ENCODE measurements around the gene LRRC72. TPM values are rescaled to one million over a fixed set of nuclear protein-coding genes. Genes with fewer than 3 reads are reported as not detected.
"Not testable (repeated sequence)": the region's sequence is repeated elsewhere in the genome, so short reads cannot be mapped to it uniquely, and the experiment has no call there.

Gene LRRC72
- total RNA-seq, 1 donor from 2014 or later = not detected

- DNase-seq (no peak), ATAC-seq (no peak)
- H3K27ac ChIP-seq = no peak overlapping the region
- H3K27me3 ChIP-seq (ENCODE audit: low read depth) = no peaks in the 10 kb centered on the region
- intact Hi-C loops (cut with DNase I) = no loop called here
- no peaks in the 10 kb centered on the region for H3K4me1 ChIP-seq
- TF ChIP-seq, protein P1, sequence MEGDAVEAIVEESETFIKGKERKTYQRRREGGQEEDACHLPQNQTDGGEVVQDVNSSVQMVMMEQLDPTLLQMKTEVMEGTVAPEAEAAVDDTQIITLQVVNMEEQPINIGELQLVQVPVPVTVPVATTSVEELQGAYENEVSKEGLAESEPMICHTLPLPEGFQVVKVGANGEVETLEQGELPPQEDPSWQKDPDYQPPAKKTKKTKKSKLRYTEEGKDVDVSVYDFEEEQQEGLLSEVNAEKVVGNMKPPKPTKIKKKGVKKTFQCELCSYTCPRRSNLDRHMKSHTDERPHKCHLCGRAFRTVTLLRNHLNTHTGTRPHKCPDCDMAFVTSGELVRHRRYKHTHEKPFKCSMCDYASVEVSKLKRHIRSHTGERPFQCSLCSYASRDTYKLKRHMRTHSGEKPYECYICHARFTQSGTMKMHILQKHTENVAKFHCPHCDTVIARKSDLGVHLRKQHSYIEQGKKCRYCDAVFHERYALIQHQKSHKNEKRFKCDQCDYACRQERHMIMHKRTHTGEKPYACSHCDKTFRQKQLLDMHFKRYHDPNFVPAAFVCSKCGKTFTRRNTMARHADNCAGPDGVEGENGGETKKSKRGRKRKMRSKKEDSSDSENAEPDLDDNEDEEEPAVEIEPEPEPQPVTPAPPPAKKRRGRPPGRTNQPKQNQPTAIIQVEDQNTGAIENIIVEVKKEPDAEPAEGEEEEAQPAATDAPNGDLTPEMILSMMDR (IDR thresholded peaks at IDR 0.05) = no peak
- no peaks in the 10 kb centered on the region for H3K9me3 ChIP-seq
- H3K4me3 ChIP-seq = no peak overlapping the region
- H3K36me3 ChIP-seq = no peaks in the 10 kb centered on the region
These were observed 12.4 kb upstream of the LRRC72 start for GRCh38 chr7:16514271-16514670.

GRCh38 chr7:16514729-16515128 is 11.9 kb upstream of the LRRC72 start:
- TF ChIP-seq, protein P1 (IDR thresholded peaks at IDR 0.05) = no peak
- Histone ChIP-seq H3K27me3 (ENCODE audit: low read depth) (no peaks in the 10 kb centered on the region), H3K36me3 (no peaks in the 10 kb centered on the region), H3K4me1 (no peaks in the 10 kb centered on the region), H3K9me3 (no peaks in the 10 kb centered on the region), H3K4me3 (no peak overlapping the region), H3K27ac (no peak overlapping the region)
- intact Hi-C loops (cut with DNase I) = no loop called here
- no peak for ATAC-seq
- no peak for DNase-seq

DNA sequence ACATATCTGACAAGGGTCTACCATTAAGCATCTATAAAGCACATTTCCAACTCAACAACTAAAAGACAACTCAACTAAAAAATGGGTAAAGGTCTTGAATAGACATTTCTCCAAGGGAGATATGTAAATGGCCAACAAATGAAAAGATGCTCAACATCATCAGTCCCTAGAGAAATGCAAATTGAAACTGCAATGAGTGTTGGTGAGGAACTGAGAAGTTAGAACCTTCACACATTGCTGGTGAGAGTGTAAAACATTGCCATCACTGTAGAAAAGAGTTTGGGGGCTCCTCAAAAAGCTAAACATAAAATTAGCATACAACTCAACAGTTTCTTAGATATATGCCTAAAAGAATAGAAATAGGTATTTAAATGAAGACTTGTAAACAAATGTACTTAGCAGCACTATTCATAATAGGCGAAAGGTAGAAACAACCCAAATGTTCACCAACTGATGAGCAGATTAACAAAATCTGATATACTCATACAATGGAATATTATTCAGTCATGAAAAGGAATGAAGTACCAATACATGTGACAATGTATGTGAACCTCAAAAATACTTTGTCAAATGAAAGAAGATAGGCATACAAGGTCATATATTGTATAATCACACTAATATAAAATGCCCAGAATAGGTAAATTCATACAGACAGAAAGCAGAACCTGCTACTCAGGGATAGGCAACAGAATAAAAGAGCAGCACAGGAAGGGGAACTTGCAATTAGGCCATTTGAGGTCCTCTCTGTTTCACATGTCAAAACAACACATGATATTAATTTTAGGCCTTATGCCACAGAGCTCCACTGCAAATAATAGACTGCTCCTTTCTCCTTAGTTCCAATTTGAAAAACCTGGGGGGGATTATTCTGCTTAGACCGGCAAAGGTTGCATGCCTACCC is 10.6 kb upstream of the LRRC72 start:
- Histone ChIP-seq H3K4me3 (no peak overlapping the region), H3K4me1 (no peaks in the 10 kb centered on the region), H3K27ac (no peak overlapping the region), H3K36me3 (no peaks in the 10 kb centered on the region), H3K27me3 (ENCODE audit: low read depth) (no peaks in the 10 kb centered on the region), H3K9me3 (no peaks in the 10 kb centered on the region)
- intact Hi-C loops (cut with DNase I) = no loop called here
- TF ChIP-seq, protein P1 (IDR thresholded peaks at IDR 0.05) = no peak
- no peak for DNase-seq
- ATAC-seq = no peak

DNA sequence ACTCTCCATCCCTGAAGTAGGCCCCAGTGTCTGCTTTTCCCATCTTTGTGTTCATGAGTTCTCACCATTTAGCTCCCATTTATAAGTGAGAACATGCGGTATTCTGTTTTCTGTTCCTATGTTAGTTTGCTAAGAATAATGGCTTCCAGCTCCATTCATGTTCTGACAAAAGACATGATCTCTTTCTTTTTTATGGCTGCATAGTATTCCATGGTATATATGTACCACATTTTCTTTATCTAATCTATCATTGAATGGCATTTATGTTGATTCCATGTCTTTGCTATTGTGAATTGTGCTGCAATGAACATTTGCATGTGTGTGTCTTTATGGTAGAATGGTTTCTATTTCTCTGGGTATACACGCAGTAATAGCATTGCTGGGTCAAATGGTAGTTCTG is 6.6 kb upstream of the LRRC72 start:
- H3K4me3 ChIP-seq; H3K27me3 ChIP-seq (ENCODE audit: low read depth); H3K27ac ChIP-seq; DNase-seq; intact Hi-C loops (cut with DNase I); H3K4me1 ChIP-seq; H3K9me3 ChIP-seq; H3K36me3 ChIP-seq; ATAC-seq: not testable (repeated sequence)

- no peak for ATAC-seq
- intact Hi-C loops (cut with DNase I) = no loop called here
- Histone ChIP-seq H3K27me3 (ENCODE audit: low read depth) (no peaks in the 10 kb centered on the region), H3K27ac (no peak overlapping the region), H3K4me3 (no peak overlapping the region), H3K36me3 (no peaks in the 10 kb centered on the region), H3K4me1 (no peaks in the 10 kb centered on the region), H3K9me3 (no peaks in the 10 kb centered on the region)
- no peak for DNase-seq
- TF ChIP-seq, protein P1 (IDR thresholded peaks at IDR 0.05) = no peak
These were observed 2.3 kb upstream of the LRRC72 start for GRCh38 chr7:16524332-16524731.

GRCh38 chr7:16528520-16528919 is 1.9 kb downstream of the LRRC72 start:
- Histone ChIP-seq H3K4me3 (no peak overlapping the region), H3K4me1 (no peaks in the 10 kb centered on the region), H3K9me3 (no peaks in the 10 kb centered on the region), H3K27ac (no peak overlapping the region), H3K27me3 (ENCODE audit: low read depth) (no peaks in the 10 kb centered on the region), H3K36me3 (no peaks in the 10 kb centered on the region)
- intact Hi-C loops (cut with DNase I) = no loop called here
- TF ChIP-seq, protein P1 (IDR thresholded peaks at IDR 0.05) = no peak
- DNase-seq = no peak
- no peak for ATAC-seq
